Left lobe of liver (tissue), 2 donors: ENCODE measurements around the gene STAG3. TPM values are rescaled to one million over a fixed set of nuclear protein-coding genes. Genes with fewer than 3 reads are reported as not detected.
"Not testable (repeated sequence)": the region's sequence is repeated elsewhere in the genome, so short reads cannot be mapped to it uniquely, and the experiment has no call there.

Experiments used
- ATAC-seq: fragments of 200-7000 bp; cut with Tn5 transposase; one replicate; pipeline ENCODE4 v1.9.1; 2020; ENCODE audit warnings: mild to moderate bottlenecking, moderate library complexity
- DNase-seq: peaks from one replicate; pipeline ENCODE4 v3.0.0-alpha.2; 2020; ENCODE audit warnings: low spot score
- total RNA-seq: library from RNA; stranded (reverse); gene quantifications from one replicate; pipeline ENCODE4 v1.2.1, GENCODE V29; 2021
- donor health status: DM: no; HTN: no; CAD: no; lungs with moderate emphysema.
- donor health status: DM: no; HTN: yes; CAD: no.

Gene STAG3
- total RNA-seq, 1 donor from 2014 or later, result 3.1 TPM

- peak; percentile 96 for ATAC-seq
- DNase-seq, result peak; percentile 67
Measured at GRCh38 chr7:100200693-100201092, 23.0 kb downstream of the STAG3 start.

GRCh38 chr7:100204454-100204853 lies 26.7 kb downstream of the STAG3 start:
- ATAC-seq, result no peak
- no peak for DNase-seq

GRCh38 chr7:100208911-100209408 lies 31.2 kb downstream of the STAG3 start:
- no peak for DNase-seq
- peak; percentile 60 for ATAC-seq

GRCh38 chr7:100209493-100209892 lies 31.8 kb downstream of the STAG3 start:
- ATAC-seq, result no peak
- no peak for DNase-seq

- DNase-seq (no peak), ATAC-seq (no peak)
Measured at GRCh38 chr7:100210805-100211204, 33.1 kb downstream of the STAG3 start.

- DNase-seq (no peak), ATAC-seq (no peak)
Measured at GRCh38 chr7:100211342-100211780, 33.6 kb downstream of the STAG3 start.

- ATAC-seq (peak; percentile 52), DNase-seq (no peak)
Measured at GRCh38 chr7:100212631-100213286, 35.0 kb downstream of the STAG3 start.

- ATAC-seq, result no peak
- DNase-seq, result no peak
Measured at GRCh38 chr7:100213672-100214071, 36.0 kb downstream of the STAG3 start.

GRCh38 chr7:100214356-100214755 lies 36.6 kb downstream of the STAG3 start:
- not testable (repeated sequence) for ATAC-seq, DNase-seq

GRCh38 chr7:100215895-100216294 lies 38.2 kb downstream of the STAG3 start:
- ATAC-seq (peak; percentile 80), DNase-seq (peak; percentile 87)

- ATAC-seq (peak; percentile 43), DNase-seq (peak; percentile 87)
Measured at GRCh38 chr7:100217934-100218333, 40.2 kb downstream of the STAG3 start.

GRCh38 chr7:100219271-100219737 lies 41.6 kb downstream of the STAG3 start:
- ATAC-seq (no peak), DNase-seq (no peak)

GRCh38 chr7:100219801-100220585 lies 42.3 kb downstream of the STAG3 start, which contains the start of gene PVRIG:
Gene PVRIG, plus strand, starts transcription at chr7:100219949. Its CDS starts 22 bp downstream, at chr7:100219971.
- not testable (repeated sequence) for ATAC-seq, DNase-seq

- DNase-seq, result no peak
- ATAC-seq, result no peak
Measured at GRCh38 chr7:100220586-100221230, 43.0 kb downstream of the STAG3 start.

- DNase-seq, result no peak
- no peak for ATAC-seq
Measured at GRCh38 chr7:100221231-100221718, 43.6 kb downstream of the STAG3 start.

GRCh38 chr7:100221767-100222444 lies 44.2 kb downstream of the STAG3 start:
- no peak for ATAC-seq
- no peak for DNase-seq

GRCh38 chr7:100222445-100223132 lies 44.9 kb downstream of the STAG3 start:
- ATAC-seq (no peak), DNase-seq (no peak)

GRCh38 chr7:100223376-100223927 lies 45.7 kb downstream of the STAG3 start:
- DNase-seq, ATAC-seq: not testable (repeated sequence)

GRCh38 chr7:100224891-100225290 lies 47.2 kb downstream of the STAG3 start:
- DNase-seq, ATAC-seq: not testable (repeated sequence)
